ENCODE results near the gene PLA2G4A.

Gene PLA2G4A

DNA sequence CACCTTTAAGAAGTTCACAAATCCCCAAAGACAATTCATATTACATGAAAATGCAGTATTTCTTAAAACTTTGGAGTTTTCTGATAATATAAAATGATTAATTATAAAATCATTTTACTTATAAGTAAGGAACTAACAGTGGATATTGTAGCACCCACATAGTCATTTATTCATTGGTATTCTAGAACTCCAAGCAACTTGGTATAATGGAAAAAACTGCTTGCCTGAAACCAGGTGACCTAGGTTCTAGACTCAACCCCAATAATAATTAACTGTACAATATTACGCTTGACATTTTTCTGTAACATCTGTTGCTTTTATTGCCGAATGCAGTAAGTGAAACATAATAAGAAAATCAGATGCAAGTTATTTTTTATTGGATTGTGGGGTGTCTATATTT is 2.4 kb downstream of the PLA2G4A start:
- DNase-seq (ENCODE audit: low read depth), result no peak
- H3K4me3 ChIP-seq (ENCODE audit: low read length), result no peak overlapping the region
- TF ChIP-seq, protein P1, sequence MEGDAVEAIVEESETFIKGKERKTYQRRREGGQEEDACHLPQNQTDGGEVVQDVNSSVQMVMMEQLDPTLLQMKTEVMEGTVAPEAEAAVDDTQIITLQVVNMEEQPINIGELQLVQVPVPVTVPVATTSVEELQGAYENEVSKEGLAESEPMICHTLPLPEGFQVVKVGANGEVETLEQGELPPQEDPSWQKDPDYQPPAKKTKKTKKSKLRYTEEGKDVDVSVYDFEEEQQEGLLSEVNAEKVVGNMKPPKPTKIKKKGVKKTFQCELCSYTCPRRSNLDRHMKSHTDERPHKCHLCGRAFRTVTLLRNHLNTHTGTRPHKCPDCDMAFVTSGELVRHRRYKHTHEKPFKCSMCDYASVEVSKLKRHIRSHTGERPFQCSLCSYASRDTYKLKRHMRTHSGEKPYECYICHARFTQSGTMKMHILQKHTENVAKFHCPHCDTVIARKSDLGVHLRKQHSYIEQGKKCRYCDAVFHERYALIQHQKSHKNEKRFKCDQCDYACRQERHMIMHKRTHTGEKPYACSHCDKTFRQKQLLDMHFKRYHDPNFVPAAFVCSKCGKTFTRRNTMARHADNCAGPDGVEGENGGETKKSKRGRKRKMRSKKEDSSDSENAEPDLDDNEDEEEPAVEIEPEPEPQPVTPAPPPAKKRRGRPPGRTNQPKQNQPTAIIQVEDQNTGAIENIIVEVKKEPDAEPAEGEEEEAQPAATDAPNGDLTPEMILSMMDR (conservative IDR thresholded peaks at IDR 0.05; ENCODE audit: low read length), result no peak

DNA sequence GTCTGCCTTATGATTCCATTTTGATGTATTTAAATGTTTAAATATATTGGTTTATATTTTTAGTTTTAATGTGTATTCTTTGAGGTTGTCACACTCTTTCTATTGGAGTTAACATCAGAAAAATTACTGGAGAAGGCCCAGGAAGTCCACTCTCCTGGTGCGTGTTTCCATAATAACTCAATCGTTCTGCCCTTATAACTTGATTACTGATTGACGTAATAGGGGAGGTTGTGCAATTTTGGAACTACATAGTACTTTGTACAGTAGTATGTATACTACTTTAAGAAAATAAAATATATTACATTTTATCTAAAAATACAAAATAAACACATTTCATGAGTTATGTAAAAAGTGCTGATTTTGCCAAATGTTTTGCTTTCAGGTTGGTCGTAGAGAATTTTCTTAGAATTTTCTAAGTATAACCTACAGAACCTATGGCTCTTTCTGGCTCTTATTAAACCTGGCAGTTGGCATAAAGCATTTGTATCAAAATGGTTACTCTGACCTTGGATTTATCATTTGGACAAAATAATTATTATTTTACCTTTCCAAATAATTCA is 5.7 kb downstream of the PLA2G4A start:
- H3K4me3 ChIP-seq (ENCODE audit: low read length), result no peak overlapping the region
- TF ChIP-seq, protein P1 (conservative IDR thresholded peaks at IDR 0.05; ENCODE audit: low read length), result no peak
- DNase-seq (ENCODE audit: low read depth), result no peak

DNA sequence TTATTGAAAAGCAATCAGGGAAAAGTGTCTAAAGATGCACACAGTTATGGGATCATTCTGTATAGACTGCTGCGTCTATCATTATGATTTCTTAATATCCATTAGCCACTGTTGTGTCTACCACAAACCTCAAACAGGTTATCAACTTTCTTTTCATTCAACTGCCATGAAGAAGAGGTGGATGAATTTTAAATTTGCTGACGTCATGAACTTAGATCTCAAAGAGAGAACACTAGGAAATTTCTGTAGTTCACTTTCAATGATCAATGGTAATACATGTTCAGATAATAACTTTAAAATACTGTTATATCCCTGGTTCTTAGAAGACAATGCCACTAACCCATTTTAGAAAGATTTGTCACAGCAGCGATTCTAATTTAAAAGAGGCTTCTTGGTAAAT is 6.7 kb downstream of the PLA2G4A start:
- no peak overlapping the region for H3K4me3 ChIP-seq (ENCODE audit: low read length)
- TF ChIP-seq, protein P1 (conservative IDR thresholded peaks at IDR 0.05; ENCODE audit: low read length), result no peak
- DNase-seq (ENCODE audit: low read depth), result no peak

DNA sequence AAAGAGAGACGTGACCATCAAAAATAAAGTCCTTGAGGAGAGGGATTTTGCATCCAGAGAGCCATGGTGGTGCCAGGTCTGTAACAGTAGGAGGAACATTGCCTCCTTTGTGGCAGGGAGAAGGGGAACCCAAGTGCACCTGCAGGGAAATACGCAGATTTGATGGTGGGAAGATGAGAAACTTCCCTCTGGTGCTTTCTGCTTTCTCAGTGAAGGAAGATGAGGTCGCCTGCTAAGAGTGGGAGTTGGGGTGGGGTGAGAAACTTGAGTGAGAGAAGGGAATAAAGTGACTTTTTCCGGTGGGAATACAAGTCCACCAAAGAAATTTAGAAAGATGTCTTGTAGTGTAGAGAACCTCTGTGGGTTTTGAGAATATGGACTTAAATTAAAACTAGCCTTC is 9.1 kb downstream of the PLA2G4A start:
- no peak overlapping the region for H3K4me3 ChIP-seq (ENCODE audit: low read length)
- TF ChIP-seq, protein P1 (conservative IDR thresholded peaks at IDR 0.05; ENCODE audit: low read length), result no peak
- no peak for DNase-seq (ENCODE audit: low read depth)

DNA sequence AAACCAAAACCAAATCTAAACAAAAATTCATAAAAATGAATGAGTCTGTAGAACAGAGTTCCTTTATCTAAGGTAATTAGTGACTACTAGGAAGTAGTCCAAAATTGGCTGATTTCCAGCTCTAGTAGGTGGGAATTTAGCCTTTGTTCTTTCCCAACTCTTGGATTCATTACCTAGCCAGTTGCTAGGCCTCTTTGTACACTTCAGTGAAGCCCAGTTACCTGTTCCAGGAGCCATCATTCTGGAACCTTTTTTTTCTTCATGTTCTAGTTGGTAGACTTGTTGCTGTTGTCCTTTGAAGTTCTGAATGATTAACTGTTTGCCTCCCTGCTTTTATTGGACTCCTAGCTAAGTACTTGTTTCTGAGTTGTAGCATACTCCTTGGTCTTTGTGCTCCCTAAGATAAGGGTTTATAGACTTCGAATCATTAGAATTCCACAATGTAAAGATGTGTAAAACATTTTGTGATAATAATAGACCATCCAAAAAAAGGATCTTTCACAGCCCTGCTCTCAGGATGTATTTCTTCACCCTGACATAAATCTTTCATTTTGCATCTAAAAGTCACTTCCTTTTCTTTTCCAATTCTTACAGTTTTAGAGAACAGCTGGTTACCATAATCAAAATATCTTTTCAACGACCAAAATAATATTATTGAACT is 9.8 kb downstream of the PLA2G4A start:
- TF ChIP-seq, protein P1 (conservative IDR thresholded peaks at IDR 0.05; ENCODE audit: low read length), result no peak
- no peak for DNase-seq (ENCODE audit: low read depth)
- H3K4me3 ChIP-seq (ENCODE audit: low read length), result no peak overlapping the region

DNA sequence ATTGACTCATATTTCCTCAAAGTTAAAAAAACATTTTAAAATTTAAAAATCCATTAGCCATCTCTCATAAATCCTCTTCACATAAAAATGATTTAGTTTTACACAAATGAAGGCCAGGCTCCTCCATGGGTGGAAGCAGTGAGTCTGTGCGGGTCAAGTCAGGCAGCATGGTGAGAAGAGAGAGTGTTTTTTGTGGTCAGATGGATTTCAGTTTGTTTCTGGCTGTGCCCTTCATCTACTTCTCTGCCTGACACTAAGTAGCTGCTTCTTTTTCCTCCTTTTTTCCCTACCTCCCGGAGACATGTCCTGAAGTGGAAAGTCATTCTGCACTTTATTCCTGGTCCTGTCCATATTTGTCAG is 10.3 kb downstream of the PLA2G4A start:
- H3K4me3 ChIP-seq (ENCODE audit: low read length), result no peak overlapping the region
- no peak for DNase-seq (ENCODE audit: low read depth)
- TF ChIP-seq, protein P1 (conservative IDR thresholded peaks at IDR 0.05; ENCODE audit: low read length), result no peak

DNA sequence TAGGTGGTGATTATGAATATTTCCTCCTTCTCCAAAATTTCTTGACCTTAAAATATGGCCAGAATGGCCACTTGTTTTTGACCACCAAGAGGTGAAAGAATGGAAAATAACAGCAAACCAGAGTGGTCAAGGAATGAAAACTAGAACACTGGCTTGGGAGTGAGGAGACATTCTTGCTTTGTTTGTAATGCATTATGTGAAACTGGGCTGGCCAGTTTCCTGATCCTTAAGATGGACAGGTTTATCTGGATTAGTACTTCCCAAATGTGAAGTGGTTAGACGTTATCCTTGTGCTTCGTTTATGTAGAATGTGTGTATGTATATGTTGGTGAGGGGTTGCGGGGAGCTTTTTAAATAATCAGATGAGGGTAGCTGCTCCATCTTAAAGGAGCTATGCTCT is 12.8 kb downstream of the PLA2G4A start:
- DNase-seq (ENCODE audit: low read depth), result no peak
- TF ChIP-seq, protein P1 (conservative IDR thresholded peaks at IDR 0.05; ENCODE audit: low read length), result no peak
- no peak overlapping the region for H3K4me3 ChIP-seq (ENCODE audit: low read length)

Data from AG10803 (cell line).